WTC11 (cell line): ENCODE results near the gene LOXL3.

Experiments used
- ATF1 ChIP-seq: sonication (generic); formaldehyde crosslinking; IDR thresholded peaks from 2 replicates; pipeline ENCODE4 v1.8.1; 2023; ENCODE audit warnings: mild to moderate bottlenecking, moderate library complexity, missing genetic modification reagents
- ATF6 ChIP-seq: sonication (generic); formaldehyde crosslinking; IDR thresholded peaks from 2 replicates; pipeline ENCODE4 v1.8.1; 2023; ENCODE audit warnings: mild to moderate bottlenecking, missing genetic modification reagents
- CREB1 ChIP-seq: sonication (generic); formaldehyde crosslinking; IDR thresholded peaks from 2 replicates; pipeline ENCODE4 v1.8.0; 2023; ENCODE audit warnings: mild to moderate bottlenecking, missing genetic modification reagents
- CTCF ChIP-seq: fragments of 200-600 bp; IDR thresholded peaks from 2 replicates; pipeline ENCODE4 v1.8.0; 2022; ENCODE audit warnings: antibody characterized with exemption
- MAX ChIP-seq: sonication (generic); formaldehyde crosslinking; IDR thresholded peaks from 2 replicates; pipeline ENCODE4 v1.8.0; 2022; ENCODE audit warnings: mild to moderate bottlenecking, missing genetic modification reagents
- NFYB ChIP-seq: sonication (generic); formaldehyde crosslinking; conservative IDR thresholded peaks from 2 replicates; pipeline ENCODE4 v1.8.0; 2022; ENCODE audit warnings: low read depth, missing genetic modification reagents
- ZBTB21 ChIP-seq: sonication (generic); formaldehyde crosslinking; IDR thresholded peaks from 2 replicates; pipeline ENCODE4 v1.8.1; 2023; ENCODE audit warnings: mild to moderate bottlenecking, missing genetic modification reagents, borderline replicate concordance

GRCh38 chr2:74546004-74546403 is 7.7 kb downstream of the LOXL3 start:
- no peak for TF ChIP-seq CTCF
- TF ChIP-seq ATF1 (CRISPR knock-in tag) = no peak
- TF ChIP-seq ATF6 (CRISPR knock-in tag) = no peak
- TF ChIP-seq NFYB (CRISPR knock-in tag) = no peak
- no peak for TF ChIP-seq CREB1
- no peak for TF ChIP-seq MAX
- no peak for TF ChIP-seq ZBTB21 (CRISPR knock-in tag)
